ENCODE data around the gene ROR1. TPM values are rescaled to one million over a fixed set of nuclear protein-coding genes. Genes with fewer than 3 reads are reported as not detected.

Gene ROR1
- total and polyA plus RNA-seq, 7 donors, result 0.13 to 2.8 (median 1.2) TPM

DNA sequence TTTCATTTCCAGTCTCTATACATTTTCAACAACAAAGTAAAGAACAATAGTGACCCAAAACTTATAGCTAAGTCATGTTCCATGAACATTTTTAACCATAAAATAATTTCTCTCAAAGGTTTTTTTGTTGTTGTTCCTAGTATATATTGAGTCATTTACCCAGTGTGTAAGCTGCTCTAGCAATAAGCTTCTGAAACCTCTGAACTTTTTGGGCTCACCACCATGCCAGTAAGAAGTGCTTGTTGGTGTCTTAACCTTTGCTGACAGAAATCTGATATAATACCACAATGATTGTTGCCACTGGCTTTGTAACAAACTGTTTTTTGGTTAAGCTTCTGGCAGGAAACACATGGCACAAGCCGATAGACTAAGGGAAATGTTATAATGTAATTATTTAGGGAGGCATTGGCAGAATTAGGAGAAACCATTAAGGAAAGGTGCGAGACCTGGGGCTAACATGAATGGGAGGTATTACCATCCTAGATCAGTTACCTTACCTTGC lies 377.0 kb downstream of the ROR1 start:
- Histone ChIP-seq H3K27me3 (ENCODE audit: insufficient read depth in 3 of 3, low read length in 2 of 3) (no peaks in the 10 kb centered on the region), H3K27ac (no peak overlapping the region), H3K36me3 (ENCODE audit: insufficient read depth in 1 of 2, low read depth in 1 of 2) (no peaks in the 10 kb centered on the region), H3K4me1 (no peaks in the 10 kb centered on the region), H3K4me3 (no peak overlapping the region), H3K9me3 (no peaks in the 10 kb centered on the region)
- ATAC-seq (no peak), DNase-seq (no peak)
- TF ChIP-seq, protein P1, sequence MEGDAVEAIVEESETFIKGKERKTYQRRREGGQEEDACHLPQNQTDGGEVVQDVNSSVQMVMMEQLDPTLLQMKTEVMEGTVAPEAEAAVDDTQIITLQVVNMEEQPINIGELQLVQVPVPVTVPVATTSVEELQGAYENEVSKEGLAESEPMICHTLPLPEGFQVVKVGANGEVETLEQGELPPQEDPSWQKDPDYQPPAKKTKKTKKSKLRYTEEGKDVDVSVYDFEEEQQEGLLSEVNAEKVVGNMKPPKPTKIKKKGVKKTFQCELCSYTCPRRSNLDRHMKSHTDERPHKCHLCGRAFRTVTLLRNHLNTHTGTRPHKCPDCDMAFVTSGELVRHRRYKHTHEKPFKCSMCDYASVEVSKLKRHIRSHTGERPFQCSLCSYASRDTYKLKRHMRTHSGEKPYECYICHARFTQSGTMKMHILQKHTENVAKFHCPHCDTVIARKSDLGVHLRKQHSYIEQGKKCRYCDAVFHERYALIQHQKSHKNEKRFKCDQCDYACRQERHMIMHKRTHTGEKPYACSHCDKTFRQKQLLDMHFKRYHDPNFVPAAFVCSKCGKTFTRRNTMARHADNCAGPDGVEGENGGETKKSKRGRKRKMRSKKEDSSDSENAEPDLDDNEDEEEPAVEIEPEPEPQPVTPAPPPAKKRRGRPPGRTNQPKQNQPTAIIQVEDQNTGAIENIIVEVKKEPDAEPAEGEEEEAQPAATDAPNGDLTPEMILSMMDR (IDR thresholded peaks at IDR 0.05), result no peak
- 76 to 84% (median 82%) methylated on average over 2 of the region's 2 CpGs for WGBS, 3 donors
- intact Hi-C loops (cut with DNase I), result no loop called here

DNA sequence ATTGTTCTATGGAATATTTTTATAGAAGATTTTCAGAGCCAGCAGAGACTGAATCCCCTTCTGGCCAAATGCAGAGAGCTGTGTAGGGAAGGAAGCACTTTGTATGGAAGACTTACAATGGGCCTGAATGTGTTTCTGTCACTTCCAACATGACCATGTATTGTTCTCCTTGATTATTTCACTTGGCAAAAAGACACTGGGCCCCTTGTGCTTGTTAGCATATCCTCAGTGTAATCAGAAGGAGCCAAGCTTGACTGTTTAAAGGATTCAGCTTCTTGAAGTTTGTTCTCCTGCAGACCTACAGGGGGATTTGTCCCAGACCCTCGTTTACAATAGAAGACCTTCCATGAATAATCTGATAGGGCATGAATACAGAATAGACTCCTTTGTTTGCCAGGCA lies 381.5 kb downstream of the ROR1 start:
- intact Hi-C loops (cut with DNase I), result no loop called here
- no peak for ATAC-seq
- H3K36me3 ChIP-seq (ENCODE audit: insufficient read depth in 1 of 2, low read depth in 1 of 2), result peaks cover 0 to 9% of the 10 kb centered on the region in 2 donors

DNA sequence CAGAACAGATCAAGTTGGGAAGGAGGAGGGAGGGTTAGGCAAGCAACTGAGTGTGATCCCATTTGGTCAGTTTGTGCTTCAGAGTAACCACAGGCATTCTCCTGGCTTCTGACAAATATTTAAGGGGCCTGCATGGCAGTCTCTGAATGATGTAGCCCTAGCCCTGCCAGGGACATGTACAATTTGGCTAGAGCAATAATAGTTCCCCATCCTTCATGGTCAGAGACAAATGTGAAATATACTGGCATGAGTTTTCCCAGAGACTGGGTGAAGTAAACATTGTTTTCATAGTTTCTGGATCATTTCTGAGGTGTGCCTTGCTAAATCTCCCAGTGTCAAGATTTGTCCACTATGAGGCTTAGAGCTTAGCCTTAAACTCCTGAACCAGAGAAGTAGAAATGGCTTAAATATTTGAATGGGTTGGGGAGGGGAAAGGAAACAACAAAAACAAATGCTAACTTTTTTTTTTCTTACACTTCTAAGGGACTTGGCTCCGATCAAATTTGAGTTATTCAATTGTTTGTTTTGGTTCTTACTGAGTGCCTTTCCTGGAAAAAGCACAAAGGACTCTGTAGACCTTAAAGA lies 387.6 kb downstream of the ROR1 start:
- Histone ChIP-seq H3K4me3 (no peak overlapping the region), H3K4me1 (peaks cover 9% of the 10 kb centered on the region), H3K27me3 (ENCODE audit: insufficient read depth in 3 of 3, low read length in 2 of 3) (no peaks in the 10 kb centered on the region), H3K9me3 (no peaks in the 10 kb centered on the region), H3K36me3 (ENCODE audit: insufficient read depth in 1 of 2, low read depth in 1 of 2) (peaks cover 0 to 9% of the 10 kb centered on the region in 2 donors), H3K27ac (no peak overlapping the region)
- DNase-seq, result no peak
- TF ChIP-seq, protein P1 (IDR thresholded peaks at IDR 0.05), result no peak
- intact Hi-C loops (cut with DNase I), result no loop called here
- ATAC-seq, result no peak
- WGBS, 3 donors, result 54 to 67% (median 66%) methylated on average over 1 of the region's 1 CpG

More for the DNA sequence above, 381.5 kb downstream of the ROR1 start:
- Histone ChIP-seq H3K27ac (no peak overlapping the region), H3K4me1 (no peaks in the 10 kb centered on the region), H3K4me3 (no peak overlapping the region), H3K27me3 (ENCODE audit: insufficient read depth in 3 of 3, low read length in 2 of 3) (no peaks in the 10 kb centered on the region), H3K9me3 (no peaks in the 10 kb centered on the region)
- DNase-seq, result no peak
- 37 to 59% (median 55%) methylated on average over 1 of the region's 1 CpG for WGBS, 3 donors
- TF ChIP-seq, protein P1 (IDR thresholded peaks at IDR 0.05), result no peak

DNA sequence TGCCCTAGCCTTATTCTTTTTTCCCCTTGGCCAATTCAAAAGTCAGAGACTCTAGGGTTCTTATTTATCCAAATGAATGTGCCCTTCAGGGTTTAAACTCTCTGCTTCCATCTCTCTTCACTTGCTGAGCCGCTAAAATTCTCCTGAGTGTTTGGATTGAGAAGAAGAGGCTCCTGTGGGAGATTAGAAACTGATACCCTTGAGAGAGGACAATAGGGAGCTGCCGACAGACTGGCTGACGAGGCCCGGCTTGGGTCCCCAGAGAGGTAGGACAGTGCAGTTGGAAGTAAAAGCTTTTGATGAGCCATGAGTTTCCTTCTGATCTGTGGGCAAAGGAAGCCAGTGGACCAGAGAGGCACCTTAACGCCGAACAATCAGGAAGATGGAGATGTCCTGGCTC lies 388.3 kb downstream of the ROR1 start:
- Histone ChIP-seq H3K4me3 (no peak overlapping the region), H3K27ac (no peak overlapping the region), H3K4me1 (peaks cover 9% of the 10 kb centered on the region), H3K36me3 (ENCODE audit: insufficient read depth in 1 of 2, low read depth in 1 of 2) (peaks cover 0 to 9% of the 10 kb centered on the region in 2 donors), H3K9me3 (no peaks in the 10 kb centered on the region), H3K27me3 (ENCODE audit: insufficient read depth in 3 of 3, low read length in 2 of 3) (no peaks in the 10 kb centered on the region)
- DNase-seq, result no peak
- no peak for ATAC-seq
- TF ChIP-seq, protein P1 (IDR thresholded peaks at IDR 0.05), result no peak
- intact Hi-C loops (cut with DNase I), result no loop called here
- WGBS, 3 donors, result 58 to 69% (median 68%) methylated on average over 6 of the region's 6 CpGs

DNA sequence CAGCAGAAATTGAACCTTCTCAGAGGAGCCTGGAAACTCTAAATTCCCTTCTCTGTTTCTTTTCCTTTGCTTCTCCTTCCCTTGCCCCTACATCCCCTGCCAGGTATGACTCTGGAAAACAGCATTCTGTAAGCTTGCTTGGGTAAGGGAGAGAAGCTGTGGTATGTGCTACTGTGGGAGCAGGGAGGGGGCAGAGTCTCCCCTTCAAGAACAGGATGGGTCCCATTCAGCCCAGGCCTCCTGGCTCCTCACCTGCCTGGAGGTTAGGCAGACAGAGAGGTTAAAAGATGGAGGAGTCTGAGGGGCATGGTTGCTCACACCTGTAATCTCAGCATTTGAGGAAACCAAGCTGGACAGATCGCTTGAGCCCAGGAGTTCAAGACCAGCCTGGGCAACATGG lies 389.0 kb downstream of the ROR1 start:
- no peak for ATAC-seq
- Histone ChIP-seq H3K4me3 (no peak overlapping the region), H3K4me1 (peaks cover 9% of the 10 kb centered on the region), H3K9me3 (no peaks in the 10 kb centered on the region), H3K27me3 (ENCODE audit: insufficient read depth in 3 of 3, low read length in 2 of 3) (no peaks in the 10 kb centered on the region), H3K27ac (no peak overlapping the region), H3K36me3 (ENCODE audit: insufficient read depth in 1 of 2, low read depth in 1 of 2) (peaks cover 0 to 9% of the 10 kb centered on the region in 2 donors)
- no peak for DNase-seq
- intact Hi-C loops (cut with DNase I), result no loop called here
- TF ChIP-seq, protein P1 (IDR thresholded peaks at IDR 0.05), result no peak
- WGBS, 3 donors, result 100% methylated on average over 1 of the region's 1 CpG
